H1 (cell line): ENCODE results near the gene CLDN9. TPM values are rescaled to one million over a fixed set of nuclear protein-coding genes. Genes with fewer than 3 reads are reported as not detected.
A peak's percentile ranks its signal among the peaks of the same experiment; 100 is the strongest.

ENCODE experiments used
- CEBPB ChIP-seq: IDR thresholded peaks from 2 replicates; pipeline ENCODE4 v1.6.1; 2012; ENCODE audit warnings: low read depth, low read length
- HDAC2 ChIP-seq, 2 experiments: fragments of 300-600 bp in 1 of 2; sonication (generic) in 1 of 2; IDR thresholded peaks; 2 replicates each; pipeline ENCODE4 v1.6.1; 2011 to 2012; ENCODE audit warnings: low read depth in 2 of 2, low read length in 2 of 2, mild to moderate bottlenecking in 2 of 2, moderate library complexity in 2 of 2, borderline replicate concordance in 1 of 2, inconsistent platforms in 1 of 2
- KDM5A ChIP-seq: fragments of 200-600 bp; IDR thresholded peaks from 2 replicates; pipeline ENCODE4 v1.7.1; 2012; ENCODE audit warnings: mild to moderate bottlenecking, low read length, inconsistent platforms, mixed read lengths
- NANOG ChIP-seq: IDR thresholded peaks from 2 replicates; pipeline ENCODE4 v1.6.1; 2011; ENCODE audit warnings: low read length, low read depth, mild to moderate bottlenecking, inconsistent platforms; ENCODE audit not compliant: insufficient read depth, poor library complexity, severe bottlenecking
- NRF1 ChIP-seq: IDR thresholded peaks from 2 replicates; pipeline ENCODE4 v1.6.1; 2011; ENCODE audit warnings: mild to moderate bottlenecking, low read depth, low read length, improper control_type of control experiment
- SIRT6 ChIP-seq: IDR thresholded peaks from one replicate; pipeline ENCODE4 v1.7.1; 2012; ENCODE audit warnings: low read length, inconsistent platforms
- SP1 ChIP-seq: IDR thresholded peaks from 2 replicates; pipeline ENCODE4 v1.6.1; 2011; ENCODE audit warnings: low read depth, low read length
- SP2 ChIP-seq: IDR thresholded peaks from 2 replicates; pipeline ENCODE4 v1.6.1; 2012; ENCODE audit warnings: mild to moderate bottlenecking, low read length, inconsistent platforms
- SUZ12 ChIP-seq: fragments of 200-600 bp; sonication (generic); IDR thresholded peaks from 2 replicates; pipeline ENCODE4 v1.6.1; 2012; ENCODE audit warnings: mild to moderate bottlenecking, inconsistent platforms, low read length, moderate library complexity, mixed read lengths
- polyA plus RNA-seq, 7 experiments: library from polyadenylated mRNA; depleted of rRNA in 3 of 7; stranded (reverse) in 5 of 7; unstranded in 2 of 7; fragments of >200 nt in 5 of 7; fragments of 200-250 nt in 2 of 7; gene quantifications; 1 replicate in 5 of 7; 2 replicates in 1 of 7; 4 replicates in 1 of 7; pipeline versions ENCODE4 v1.2.1 to v1.2.3, GENCODE V29; 2011 to 2013; ENCODE audit warnings: missing spikeins in 2 of 7, mixed read lengths in 2 of 7
- total RNA-seq: library from RNA; stranded (reverse); fragmentation: NEBNext Ultra II Directional; extraction: Animal tissue kit (Norgen Biotek cat#: 25700); gene quantifications from 2 replicates; pipeline ENCODE4 v1.2.1, GENCODE V29; 2021
- TF ChIP-seq, protein P1 (sequence below): fragments of 300-600 bp; sonication (generic); IDR thresholded peaks from 2 replicates; pipeline ENCODE4 v1.7.1; 2012; ENCODE audit warnings: low read length, moderate library complexity, mild to moderate bottlenecking, inconsistent platforms; ENCODE audit not compliant: insufficient replicate concordance

Gene CLDN9
- total and polyA plus RNA-seq, 2 of the 8 experiments (the other 6 are each of a cell fraction or from before 2014, with no cell fraction given), result 0.60 to 0.89 TPM

DNA sequence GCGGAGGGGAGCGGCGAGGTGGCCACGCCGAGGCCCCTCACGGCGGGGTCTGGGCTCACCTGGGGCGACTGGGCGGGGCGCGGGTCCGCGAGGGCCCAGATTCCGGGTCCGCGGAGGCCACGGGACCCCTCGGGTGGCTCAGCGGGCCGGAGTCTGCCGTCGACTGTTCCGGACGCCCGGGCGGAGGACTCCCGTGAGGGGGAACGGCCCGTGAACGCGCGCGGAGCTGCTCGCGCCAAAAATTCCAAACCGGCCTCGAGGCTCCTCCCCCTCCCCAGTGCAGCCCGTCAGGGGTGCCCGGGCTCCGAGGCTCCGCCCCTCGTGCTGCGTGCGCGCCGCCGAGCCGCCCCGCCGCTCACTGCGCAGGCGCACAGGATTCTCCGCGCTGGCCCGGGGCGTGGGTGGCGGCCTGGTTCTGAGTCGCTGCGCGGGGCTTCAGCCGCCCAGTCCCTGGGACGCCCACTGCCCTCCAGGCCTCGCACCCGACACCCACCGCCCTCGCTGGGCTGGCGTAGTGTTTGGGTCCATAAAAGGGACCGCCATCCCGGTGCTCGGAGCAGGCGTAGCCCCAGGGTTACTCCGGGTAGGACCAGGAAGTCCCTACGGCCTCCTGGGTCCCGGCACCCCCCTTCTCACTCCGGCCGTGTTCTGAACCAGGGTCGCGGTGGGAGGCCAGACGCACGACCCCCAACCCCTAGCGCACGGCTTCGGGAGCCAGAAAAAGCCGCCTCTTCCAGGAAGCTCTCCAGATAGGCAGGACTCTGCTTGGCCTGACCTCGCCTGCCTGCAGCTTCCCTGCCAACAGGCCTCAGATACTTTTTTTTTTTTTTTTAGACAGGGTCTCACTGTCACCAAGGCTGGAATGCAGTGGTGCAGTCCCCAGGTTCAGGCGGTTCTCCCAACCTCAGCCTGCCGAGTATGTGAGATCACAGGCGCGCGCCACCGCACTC, 32.2 kb upstream of the CLDN9 start, which contains the start of gene PKMYT1 (continued):
- TF ChIP-seq HDAC2 (IDR thresholded peaks at IDR 0.05; ENCODE audit: borderline replicate concordance in 1 of 2, low read depth in 2 of 2, low read length in 2 of 2), result peak in 1 of 2 experiments; percentile 24; a peak in 1 of 4 replicates
- TF ChIP-seq, protein P1, sequence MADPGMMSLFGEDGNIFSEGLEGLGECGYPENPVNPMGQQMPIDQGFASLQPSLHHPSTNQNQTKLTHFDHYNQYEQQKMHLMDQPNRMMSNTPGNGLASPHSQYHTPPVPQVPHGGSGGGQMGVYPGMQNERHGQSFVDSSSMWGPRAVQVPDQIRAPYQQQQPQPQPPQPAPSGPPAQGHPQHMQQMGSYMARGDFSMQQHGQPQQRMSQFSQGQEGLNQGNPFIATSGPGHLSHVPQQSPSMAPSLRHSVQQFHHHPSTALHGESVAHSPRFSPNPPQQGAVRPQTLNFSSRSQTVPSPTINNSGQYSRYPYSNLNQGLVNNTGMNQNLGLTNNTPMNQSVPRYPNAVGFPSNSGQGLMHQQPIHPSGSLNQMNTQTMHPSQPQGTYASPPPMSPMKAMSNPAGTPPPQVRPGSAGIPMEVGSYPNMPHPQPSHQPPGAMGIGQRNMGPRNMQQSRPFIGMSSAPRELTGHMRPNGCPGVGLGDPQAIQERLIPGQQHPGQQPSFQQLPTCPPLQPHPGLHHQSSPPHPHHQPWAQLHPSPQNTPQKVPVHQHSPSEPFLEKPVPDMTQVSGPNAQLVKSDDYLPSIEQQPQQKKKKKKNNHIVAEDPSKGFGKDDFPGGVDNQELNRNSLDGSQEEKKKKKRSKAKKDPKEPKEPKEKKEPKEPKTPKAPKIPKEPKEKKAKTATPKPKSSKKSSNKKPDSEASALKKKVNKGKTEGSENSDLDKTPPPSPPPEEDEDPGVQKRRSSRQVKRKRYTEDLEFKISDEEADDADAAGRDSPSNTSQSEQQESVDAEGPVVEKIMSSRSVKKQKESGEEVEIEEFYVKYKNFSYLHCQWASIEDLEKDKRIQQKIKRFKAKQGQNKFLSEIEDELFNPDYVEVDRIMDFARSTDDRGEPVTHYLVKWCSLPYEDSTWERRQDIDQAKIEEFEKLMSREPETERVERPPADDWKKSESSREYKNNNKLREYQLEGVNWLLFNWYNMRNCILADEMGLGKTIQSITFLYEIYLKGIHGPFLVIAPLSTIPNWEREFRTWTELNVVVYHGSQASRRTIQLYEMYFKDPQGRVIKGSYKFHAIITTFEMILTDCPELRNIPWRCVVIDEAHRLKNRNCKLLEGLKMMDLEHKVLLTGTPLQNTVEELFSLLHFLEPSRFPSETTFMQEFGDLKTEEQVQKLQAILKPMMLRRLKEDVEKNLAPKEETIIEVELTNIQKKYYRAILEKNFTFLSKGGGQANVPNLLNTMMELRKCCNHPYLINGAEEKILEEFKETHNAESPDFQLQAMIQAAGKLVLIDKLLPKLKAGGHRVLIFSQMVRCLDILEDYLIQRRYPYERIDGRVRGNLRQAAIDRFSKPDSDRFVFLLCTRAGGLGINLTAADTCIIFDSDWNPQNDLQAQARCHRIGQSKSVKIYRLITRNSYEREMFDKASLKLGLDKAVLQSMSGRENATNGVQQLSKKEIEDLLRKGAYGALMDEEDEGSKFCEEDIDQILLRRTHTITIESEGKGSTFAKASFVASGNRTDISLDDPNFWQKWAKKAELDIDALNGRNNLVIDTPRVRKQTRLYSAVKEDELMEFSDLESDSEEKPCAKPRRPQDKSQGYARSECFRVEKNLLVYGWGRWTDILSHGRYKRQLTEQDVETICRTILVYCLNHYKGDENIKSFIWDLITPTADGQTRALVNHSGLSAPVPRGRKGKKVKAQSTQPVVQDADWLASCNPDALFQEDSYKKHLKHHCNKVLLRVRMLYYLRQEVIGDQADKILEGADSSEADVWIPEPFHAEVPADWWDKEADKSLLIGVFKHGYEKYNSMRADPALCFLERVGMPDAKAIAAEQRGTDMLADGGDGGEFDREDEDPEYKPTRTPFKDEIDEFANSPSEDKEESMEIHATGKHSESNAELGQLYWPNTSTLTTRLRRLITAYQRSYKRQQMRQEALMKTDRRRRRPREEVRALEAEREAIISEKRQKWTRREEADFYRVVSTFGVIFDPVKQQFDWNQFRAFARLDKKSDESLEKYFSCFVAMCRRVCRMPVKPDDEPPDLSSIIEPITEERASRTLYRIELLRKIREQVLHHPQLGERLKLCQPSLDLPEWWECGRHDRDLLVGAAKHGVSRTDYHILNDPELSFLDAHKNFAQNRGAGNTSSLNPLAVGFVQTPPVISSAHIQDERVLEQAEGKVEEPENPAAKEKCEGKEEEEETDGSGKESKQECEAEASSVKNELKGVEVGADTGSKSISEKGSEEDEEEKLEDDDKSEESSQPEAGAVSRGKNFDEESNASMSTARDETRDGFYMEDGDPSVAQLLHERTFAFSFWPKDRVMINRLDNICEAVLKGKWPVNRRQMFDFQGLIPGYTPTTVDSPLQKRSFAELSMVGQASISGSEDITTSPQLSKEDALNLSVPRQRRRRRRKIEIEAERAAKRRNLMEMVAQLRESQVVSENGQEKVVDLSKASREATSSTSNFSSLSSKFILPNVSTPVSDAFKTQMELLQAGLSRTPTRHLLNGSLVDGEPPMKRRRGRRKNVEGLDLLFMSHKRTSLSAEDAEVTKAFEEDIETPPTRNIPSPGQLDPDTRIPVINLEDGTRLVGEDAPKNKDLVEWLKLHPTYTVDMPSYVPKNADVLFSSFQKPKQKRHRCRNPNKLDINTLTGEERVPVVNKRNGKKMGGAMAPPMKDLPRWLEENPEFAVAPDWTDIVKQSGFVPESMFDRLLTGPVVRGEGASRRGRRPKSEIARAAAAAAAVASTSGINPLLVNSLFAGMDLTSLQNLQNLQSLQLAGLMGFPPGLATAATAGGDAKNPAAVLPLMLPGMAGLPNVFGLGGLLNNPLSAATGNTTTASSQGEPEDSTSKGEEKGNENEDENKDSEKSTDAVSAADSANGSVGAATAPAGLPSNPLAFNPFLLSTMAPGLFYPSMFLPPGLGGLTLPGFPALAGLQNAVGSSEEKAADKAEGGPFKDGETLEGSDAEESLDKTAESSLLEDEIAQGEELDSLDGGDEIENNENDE, result no peak
- no peak for TF ChIP-seq SIRT6
- peak; percentile 87 for TF ChIP-seq NRF1
- no peak for TF ChIP-seq NANOG
- no peak; the same call in 1 of the 2 replicates for TF ChIP-seq SP1
- TF ChIP-seq SP2, result no peak
- no peak for TF ChIP-seq SUZ12
- no peak for TF ChIP-seq KDM5A
- TF ChIP-seq CEBPB, result no peak
